ENCODE measurements around the gene BATF2. TPM values are rescaled to one million over a fixed set of nuclear protein-coding genes. Genes with fewer than 3 reads are reported as not detected.

The BATF2 gene
- total RNA-seq, 2 experiments from 2014 or later = 0.70 to 0.79 TPM

DNA sequence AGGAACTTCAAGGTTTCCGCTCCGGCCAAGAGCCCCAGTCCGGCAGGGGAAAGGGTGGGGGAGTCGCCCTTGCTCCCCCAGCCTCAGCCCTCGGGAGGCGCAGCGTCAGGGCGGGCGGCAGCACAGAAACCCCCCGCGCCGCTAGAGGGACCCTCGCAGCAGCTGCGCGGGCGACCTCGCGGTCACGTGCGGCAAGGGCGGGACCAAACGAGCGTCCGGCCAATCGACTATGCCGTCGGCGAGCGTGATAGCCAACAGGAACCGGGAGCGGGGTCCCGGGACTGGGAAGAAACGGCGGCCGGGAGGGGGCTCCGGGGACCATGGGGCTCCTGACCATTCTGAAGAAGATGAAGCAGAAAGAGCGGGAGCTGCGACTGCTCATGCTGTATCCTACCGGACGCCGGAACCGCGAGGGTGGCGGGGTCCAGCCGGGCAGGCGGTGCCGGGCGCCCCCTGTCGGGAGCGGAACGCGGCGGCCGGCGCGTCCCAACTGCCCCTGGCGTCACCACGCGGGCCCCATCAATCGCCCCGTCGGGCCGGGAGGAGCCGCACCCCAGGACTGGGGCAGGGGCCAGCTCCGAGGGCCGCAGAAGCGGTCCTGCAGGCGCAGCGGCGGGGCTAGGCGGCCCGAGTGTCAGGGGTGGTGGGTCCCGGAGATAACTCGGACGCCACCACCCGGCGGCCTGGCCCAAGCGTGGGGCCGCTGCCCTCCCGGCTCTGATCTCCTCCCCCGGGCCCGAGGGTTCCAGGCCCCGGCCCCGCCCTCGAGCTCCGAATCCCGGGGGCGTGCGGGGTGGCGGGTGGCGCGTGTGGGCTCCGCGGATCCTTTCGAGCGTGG, 17.3 kb upstream of the BATF2 start, which contains the start of gene ARL2:
Gene ARL2, plus strand, starts transcription at position 273 of the 838 bp plus-strand sequence. Its CDS starts 48 bp downstream, at position 321.
- peak within 1 kb of the TSS; percentile 92 for H3K27ac ChIP-seq (ENCODE audit: low read depth, low read length, poor library complexity, severe bottlenecking)
- H3K4me1 ChIP-seq (ENCODE audit: insufficient read depth, low read length, poor library complexity, severe bottlenecking) = peaks cover 26% of the 10 kb centered on the region
- no peaks in the 10 kb centered on the region for H3K9me3 ChIP-seq (ENCODE audit: low read length)
- no peaks in the 10 kb centered on the region for H4K20me1 ChIP-seq (ENCODE audit: insufficient read depth, low read length)
- CTCF ChIA-PET (ENCODE audit: unreplicated experiment) = interaction anchor here (0.6 kb wide), 2 partner anchors 204 to 302 kb away, joined by 3 read pairs; no protein-coding TSS in a partner anchor
- no peaks in the 10 kb centered on the region for H3K9me2 ChIP-seq (ENCODE audit: insufficient read depth, low read length)
- peaks cover 26% of the 10 kb centered on the region for H3K79me2 ChIP-seq (ENCODE audit: insufficient read depth, low read depth, low read length)
- TF ChIP-seq CTCF (conservative IDR thresholded peaks at IDR 0.05; ENCODE audit: low read length) (peak; percentile 74), EZH2phosphoT487 (IDR thresholded peaks at IDR 0.05; ENCODE audit: borderline replicate concordance, low read depth, low read length) (no peak)
- H3K4me3 ChIP-seq (ENCODE audit: low read depth, low read length, poor library complexity, severe bottlenecking) = peak within 1 kb of the TSS; percentile 83
- BruUV-seq (replicated peaks) = no TSS peak
- peak within 1 kb of the TSS; percentile 73 for H3K4me2 ChIP-seq (ENCODE audit: low read length)
- POLR2A ChIA-PET = interaction anchor here (0.6 to 1.5 kb wide), 4 partner anchors 62 to 134 kb away, joined by 4 to 5 read pairs (median 4); no protein-coding TSS in a partner anchor
- peaks cover 25% of the 10 kb centered on the region for H3K36me3 ChIP-seq (ENCODE audit: insufficient read depth, low read length)
- H2AFZ ChIP-seq (ENCODE audit: low read length) = peak within 1 kb of the TSS; percentile 85; the same call in 1 of the 2 replicates
- DNase-seq (ENCODE audit: low spot score) = peak; percentile 98
- intact Hi-C loops (cut with micrococcal nuclease; ENCODE audit: unreplicated experiment) = loop anchor here (1.0 to 10.0 kb wide), 11 partner anchors 13 to 251 kb away; partner anchors contain the start of genes ATG2A, CAPN1, CDCA5 and POLA2

GRCh38 chr11:65013130-65013887, 16.5 kb upstream of the BATF2 start:
- Histone ChIP-seq H3K9me3 (ENCODE audit: low read length) (no peaks in the 10 kb centered on the region), H4K20me1 (ENCODE audit: insufficient read depth, low read length) (no peaks in the 10 kb centered on the region), H3K4me1 (ENCODE audit: insufficient read depth, low read length, poor library complexity, severe bottlenecking) (peaks cover 26% of the 10 kb centered on the region), H2AFZ (ENCODE audit: low read length) (peak overlapping the region; percentile 85; the same call in 1 of the 2 replicates), H3K9me2 (ENCODE audit: insufficient read depth, low read length) (no peaks in the 10 kb centered on the region), H3K4me2 (ENCODE audit: low read length) (peak overlapping the region; percentile 73), H3K36me3 (ENCODE audit: insufficient read depth, low read length) (peaks cover 18% of the 10 kb centered on the region), H3K4me3 (ENCODE audit: low read depth, low read length, poor library complexity, severe bottlenecking) (peak overlapping the region; percentile 83), H3K79me2 (ENCODE audit: insufficient read depth, low read depth, low read length) (peaks cover 26% of the 10 kb centered on the region), H3K27ac (ENCODE audit: low read depth, low read length, poor library complexity, severe bottlenecking) (peak overlapping the region; percentile 92)
- DNase-seq (ENCODE audit: low spot score) = peak; percentile 93
- BruUV-seq (replicated peaks) = TSS peak; percentile 86
- POLR2A ChIA-PET = interaction anchor here (0.5 to 1.5 kb wide), 7 partner anchors 10 to 122 kb away, joined by 3 to 13 read pairs (median 4); partner anchors contain the start of gene PPP2R5B
- intact Hi-C loops (cut with micrococcal nuclease; ENCODE audit: unreplicated experiment) = loop anchor here (1.0 to 10.0 kb wide), 7 partner anchors 39 to 251 kb away; partner anchors contain the start of genes CAPN1, CDCA5, POLA2 and PPP2R5B
- CTCF ChIA-PET (ENCODE audit: unreplicated experiment) = interaction anchor here (0.6 to 1.2 kb wide), 6 partner anchors 10 to 165 kb away, joined by 3 to 4 read pairs (median 4); partner anchors contain the start of gene CDCA5
- TF ChIP-seq CTCF (conservative IDR thresholded peaks at IDR 0.05; ENCODE audit: low read length) (peak; percentile 79), EZH2phosphoT487 (IDR thresholded peaks at IDR 0.05; ENCODE audit: borderline replicate concordance, low read depth, low read length) (no peak)

All from OCI-LY7 (cell line).